Measurements from ENCODE around the gene PLCB2.

Gene PLCB2

DNA sequence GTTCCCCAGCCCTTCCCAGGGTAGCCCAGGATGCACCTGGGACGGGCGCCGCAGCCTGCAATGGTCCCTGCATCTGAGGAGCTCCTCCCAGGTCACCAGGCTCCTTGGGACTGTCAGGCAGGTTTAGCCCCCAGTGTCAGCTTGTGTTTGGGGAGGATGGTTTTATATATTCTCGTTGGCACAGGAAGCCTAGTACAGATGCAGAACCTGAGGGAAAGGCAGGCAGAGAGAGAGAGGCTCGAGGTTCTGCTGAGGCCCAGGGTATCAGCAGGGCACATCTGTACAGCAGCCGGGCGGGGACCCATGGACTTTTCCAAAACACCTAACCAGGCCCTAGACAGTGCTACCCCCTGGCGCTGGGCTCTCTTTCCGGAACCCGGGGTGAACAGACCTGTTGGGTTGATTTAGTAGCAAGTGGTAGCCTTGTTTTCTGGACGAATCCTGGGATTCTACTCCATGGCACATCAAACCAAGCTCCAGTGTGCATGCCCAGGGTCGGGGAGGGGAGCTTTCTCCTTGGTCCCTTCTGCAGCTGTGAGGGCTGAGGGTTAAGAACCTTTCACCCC is 60.2 kb downstream of the PLCB2 start:
- TF ChIP-seq, protein P1, sequence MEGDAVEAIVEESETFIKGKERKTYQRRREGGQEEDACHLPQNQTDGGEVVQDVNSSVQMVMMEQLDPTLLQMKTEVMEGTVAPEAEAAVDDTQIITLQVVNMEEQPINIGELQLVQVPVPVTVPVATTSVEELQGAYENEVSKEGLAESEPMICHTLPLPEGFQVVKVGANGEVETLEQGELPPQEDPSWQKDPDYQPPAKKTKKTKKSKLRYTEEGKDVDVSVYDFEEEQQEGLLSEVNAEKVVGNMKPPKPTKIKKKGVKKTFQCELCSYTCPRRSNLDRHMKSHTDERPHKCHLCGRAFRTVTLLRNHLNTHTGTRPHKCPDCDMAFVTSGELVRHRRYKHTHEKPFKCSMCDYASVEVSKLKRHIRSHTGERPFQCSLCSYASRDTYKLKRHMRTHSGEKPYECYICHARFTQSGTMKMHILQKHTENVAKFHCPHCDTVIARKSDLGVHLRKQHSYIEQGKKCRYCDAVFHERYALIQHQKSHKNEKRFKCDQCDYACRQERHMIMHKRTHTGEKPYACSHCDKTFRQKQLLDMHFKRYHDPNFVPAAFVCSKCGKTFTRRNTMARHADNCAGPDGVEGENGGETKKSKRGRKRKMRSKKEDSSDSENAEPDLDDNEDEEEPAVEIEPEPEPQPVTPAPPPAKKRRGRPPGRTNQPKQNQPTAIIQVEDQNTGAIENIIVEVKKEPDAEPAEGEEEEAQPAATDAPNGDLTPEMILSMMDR (IDR thresholded peaks at IDR 0.05; ENCODE audit: insufficient read depth, low read depth, low read length, missing control alignments) = no peak
- no peak for DNase-seq (ENCODE audit: low read depth)
- H3K4me3 ChIP-seq (ENCODE audit: low read length) = no peak overlapping the region

DNA sequence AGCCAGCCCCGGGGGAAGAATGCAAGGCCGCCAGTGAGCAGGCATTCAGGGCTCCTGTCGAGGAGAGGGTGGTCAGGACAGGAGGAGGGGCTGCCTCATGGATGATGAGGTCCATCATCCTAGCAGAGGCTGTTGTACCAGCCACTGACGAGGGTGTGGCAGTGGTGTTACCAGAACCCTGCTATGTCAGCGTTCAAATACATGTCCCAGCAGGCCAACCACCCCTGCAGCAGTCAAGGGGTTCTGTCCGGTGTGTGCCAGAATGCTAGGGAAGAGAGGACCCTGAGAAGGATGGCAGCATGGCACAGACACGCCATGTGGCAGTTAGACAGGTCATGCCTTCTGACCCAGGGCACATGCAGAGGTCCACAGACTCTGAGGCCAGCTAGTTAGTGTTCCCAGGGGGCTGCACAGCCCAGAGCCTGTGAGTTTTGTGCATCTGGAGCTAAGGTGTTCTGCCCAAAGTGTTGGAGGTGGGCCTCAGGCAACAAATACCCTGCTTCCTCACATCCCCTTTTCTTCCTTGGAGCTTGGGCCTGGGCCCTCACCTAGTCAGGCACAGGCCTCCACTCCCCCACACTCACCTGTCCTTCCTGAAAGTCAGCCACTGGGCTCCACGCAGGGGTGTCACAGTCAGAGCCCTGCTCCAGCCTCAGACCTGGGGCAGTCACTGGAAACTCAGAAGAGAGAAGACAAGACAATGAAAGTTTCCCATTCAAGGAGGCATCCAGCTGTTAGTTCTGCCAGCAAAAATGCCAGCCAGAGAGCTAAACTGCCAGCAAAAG is 61.0 kb downstream of the PLCB2 start:
- H3K4me3 ChIP-seq (ENCODE audit: low read length) = no peak overlapping the region
- DNase-seq (ENCODE audit: low read depth) = peak; percentile 65
- TF ChIP-seq, protein P1 (IDR thresholded peaks at IDR 0.05; ENCODE audit: insufficient read depth, low read depth, low read length, missing control alignments) = no peak

DNA sequence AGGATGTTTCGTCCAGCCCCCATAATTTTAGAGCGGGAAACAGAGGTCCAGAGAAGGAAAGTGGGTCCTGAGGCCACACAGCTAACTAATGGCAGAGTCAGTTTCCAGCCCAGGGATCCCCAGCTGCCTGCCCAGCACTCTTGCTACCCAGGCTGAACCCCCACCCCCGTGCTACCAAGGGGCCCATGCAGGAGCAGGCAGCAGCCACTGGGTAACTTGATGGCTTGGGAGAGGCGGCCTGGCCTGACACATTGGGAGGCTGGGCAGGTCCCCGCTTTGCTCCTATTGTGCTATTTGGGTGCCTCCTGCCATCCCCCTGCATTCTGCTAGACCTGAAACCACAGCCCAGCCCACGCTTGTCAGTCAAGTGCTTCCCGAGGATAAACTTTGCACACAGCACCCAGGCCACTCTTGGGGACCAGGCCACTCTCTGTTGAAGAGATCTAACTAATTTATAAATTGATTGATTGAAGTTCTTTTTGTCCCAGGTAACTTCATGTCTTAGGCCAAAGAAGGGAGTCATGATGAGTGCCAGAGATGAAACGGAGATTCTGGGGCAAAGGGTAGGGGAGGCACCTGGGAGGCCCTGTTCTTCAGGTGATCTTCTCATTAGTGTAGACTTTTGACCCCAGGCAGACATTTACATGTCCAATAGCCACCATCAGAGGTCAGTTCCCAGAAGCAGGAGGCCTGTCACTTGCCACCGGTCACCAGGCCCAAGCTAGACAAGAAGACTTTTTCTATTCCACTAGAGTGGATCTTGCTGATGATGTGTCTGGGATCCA is 61.9 kb downstream of the PLCB2 start:
- TF ChIP-seq, protein P1 (IDR thresholded peaks at IDR 0.05; ENCODE audit: insufficient read depth, low read depth, low read length, missing control alignments) = no peak
- H3K4me3 ChIP-seq (ENCODE audit: low read length) = no peak overlapping the region
- DNase-seq (ENCODE audit: low read depth) = no peak

DNA sequence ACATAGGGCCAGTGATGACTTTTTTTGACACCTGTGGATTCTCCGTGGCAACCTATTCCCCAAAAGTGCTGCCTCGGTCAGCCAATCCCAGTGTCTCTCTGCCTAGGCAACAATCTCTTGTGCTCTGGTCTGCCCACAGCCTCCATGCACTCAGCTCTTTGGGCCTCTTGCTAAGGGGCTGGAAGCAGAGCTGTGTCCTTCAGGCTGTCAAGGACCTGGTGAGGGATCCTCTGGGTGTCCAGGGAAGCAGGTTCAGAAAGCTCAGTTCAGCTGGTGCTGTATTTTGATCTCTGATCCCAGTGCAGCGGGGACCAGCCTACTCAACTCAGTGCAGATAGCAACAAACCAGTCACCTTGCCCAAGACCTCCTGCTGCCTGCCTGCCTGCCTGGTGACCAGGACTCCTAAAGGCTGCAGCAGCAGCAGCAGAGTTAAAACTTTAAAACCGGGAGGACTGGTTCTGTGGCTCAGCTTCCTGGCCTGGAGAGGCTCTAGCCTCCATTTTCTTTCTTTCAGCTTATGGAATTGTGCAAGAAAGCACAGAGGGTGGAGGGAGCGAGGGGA is 62.7 kb downstream of the PLCB2 start:
- DNase-seq (ENCODE audit: low read depth) = peak; percentile 91
- no peak overlapping the region for H3K4me3 ChIP-seq (ENCODE audit: low read length)
- TF ChIP-seq, protein P1 (IDR thresholded peaks at IDR 0.05; ENCODE audit: insufficient read depth, low read depth, low read length, missing control alignments) = no peak

DNA sequence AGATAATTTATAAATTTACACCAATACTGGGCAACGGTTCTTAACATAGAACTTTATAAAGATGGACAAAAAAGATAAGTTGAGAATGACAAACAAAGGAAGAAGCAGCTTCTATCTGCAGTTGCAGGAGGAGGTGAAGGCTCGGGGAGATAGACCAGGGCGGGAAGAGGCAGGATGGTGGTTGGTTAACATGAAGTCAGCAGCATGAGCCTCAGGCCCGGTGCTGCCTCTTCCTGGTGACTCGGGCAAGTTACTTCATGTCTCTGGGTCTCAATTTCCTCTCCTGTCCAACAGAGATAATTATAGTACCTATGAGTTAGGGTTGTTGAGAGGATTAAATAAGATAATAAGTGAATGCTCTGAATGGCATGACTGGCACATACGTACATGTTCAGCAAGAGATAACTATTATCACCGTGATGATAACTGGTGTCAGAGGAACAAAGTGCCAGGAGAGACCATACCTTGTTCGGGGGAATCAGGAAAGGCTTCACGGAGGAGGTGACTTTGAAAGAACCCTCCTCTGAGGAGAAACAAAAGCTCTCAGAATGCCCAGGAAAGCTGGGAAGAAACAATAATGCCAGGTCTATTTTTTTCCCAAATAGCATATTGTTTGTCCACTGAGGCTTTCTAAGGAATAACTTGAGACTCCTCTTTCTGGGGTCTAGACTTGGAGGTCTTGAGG is 64.5 kb downstream of the PLCB2 start:
- TF ChIP-seq, protein P1 (IDR thresholded peaks at IDR 0.05; ENCODE audit: insufficient read depth, low read depth, low read length, missing control alignments) = no peak
- no peak overlapping the region for H3K4me3 ChIP-seq (ENCODE audit: low read length)
- peak; percentile 89 for DNase-seq (ENCODE audit: low read depth)

DNA sequence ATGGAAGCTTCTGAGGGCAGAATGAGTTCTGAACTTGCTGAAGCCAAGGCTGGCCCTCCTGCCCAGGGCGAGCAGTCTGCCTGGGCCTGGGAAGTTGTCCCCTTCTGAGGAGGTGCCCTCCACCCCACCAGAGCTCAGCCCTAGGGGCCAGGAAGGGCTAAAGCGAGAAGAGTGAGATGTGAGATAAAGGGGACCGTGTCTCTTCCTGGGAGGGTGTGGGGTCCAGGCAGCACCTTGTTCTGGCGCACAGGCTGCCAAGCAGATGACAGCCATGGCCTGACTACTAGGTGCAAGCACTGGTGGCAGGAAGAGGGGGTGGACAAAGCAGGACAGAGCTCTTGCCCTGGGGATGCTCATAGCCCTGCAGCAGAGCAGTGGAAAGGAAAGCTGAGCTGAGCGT is 65.1 kb downstream of the PLCB2 start:
- DNase-seq (ENCODE audit: low read depth) = no peak
- TF ChIP-seq, protein P1 (IDR thresholded peaks at IDR 0.05; ENCODE audit: insufficient read depth, low read depth, low read length, missing control alignments) = no peak
- no peak overlapping the region for H3K4me3 ChIP-seq (ENCODE audit: low read length)
